ENCODE data around the gene ARHGEF4. TPM values are rescaled to one million over a fixed set of nuclear protein-coding genes. Genes with fewer than 3 reads are reported as not detected.
A peak's percentile ranks its signal among the peaks of the same experiment; 100 is the strongest.

Gene ARHGEF4
- polyA plus RNA-seq, 3 donors = 0.05 TPM; not detected in 2

- peaks cover 0 to under 1% of the 10 kb centered on the region in 2 donors for H3K27me3 ChIP-seq (ENCODE audit: control insufficient read depth in 2 of 2, insufficient read depth in 2 of 2, low read length in 2 of 2)
- peaks cover 0 to 7% (median 3%) of the 10 kb centered on the region in 7 donors for H3K9me3 Mint-ChIP-seq
- WGBS (ENCODE audit: insufficient coverage) = 88% methylated on average over 10 of the region's 16 CpGs
- H3K4me2 ChIP-seq (replicated peaks; ENCODE audit: extremely low read depth, low read length, poor library complexity, severe bottlenecking) = no peak overlapping the region
- H3K79me2 ChIP-seq (ENCODE audit: insufficient read depth, low read length) = no peaks in the 10 kb centered on the region
- intact Hi-C loops (cut with micrococcal nuclease) = no loop called here
- H3K36me3 Mint-ChIP-seq = no peaks in the 10 kb centered on the region
- DNase-seq = no peak
- no peaks in the 10 kb centered on the region for H3K9me3 ChIP-seq (replicated peaks in 1 of 2; ENCODE audit: control insufficient read depth in 1 of 2, insufficient read depth in 1 of 2, low read length in 2 of 2)
- no peaks in the 10 kb centered on the region for H3K4me1 ChIP-seq (ENCODE audit: control insufficient read depth in 1 of 2, insufficient read depth in 2 of 2, low read length in 2 of 2)
- no peaks in the 10 kb centered on the region for H3K4me1 Mint-ChIP-seq
- H4K20me1 ChIP-seq (ENCODE audit: insufficient read depth, low read length) = no peaks in the 10 kb centered on the region
- no peaks in the 10 kb centered on the region for H3K36me3 ChIP-seq (replicated peaks in 1 of 2; ENCODE audit: control insufficient read depth in 1 of 2, insufficient read depth in 2 of 2, low read length in 2 of 2)
- H3K4me3 Mint-ChIP-seq = no peak overlapping the region
- H3K9ac ChIP-seq (ENCODE audit: insufficient read depth, low read length, poor library complexity, severe bottlenecking) = no peak overlapping the region
- H3K27ac ChIP-seq (ENCODE audit: low read depth in 1 of 2, low read length in 2 of 2) = no peak overlapping the region
- H2AFZ ChIP-seq (ENCODE audit: insufficient read depth, low read depth, low read length, poor library complexity, severe bottlenecking) = no peak overlapping the region
- H3K4me3 ChIP-seq (replicated peaks in 1 of 3; ENCODE audit: low read depth in 2 of 3, low read length in 3 of 3) = no peak overlapping the region
- no peak for TF ChIP-seq CTCF (IDR thresholded peaks at IDR 0.05)
- H3K27ac Mint-ChIP-seq = no peak overlapping the region
- peaks cover 6 to 19% (median 9%) of the 10 kb centered on the region in 3 donors for H3K27me3 Mint-ChIP-seq (ENCODE audit: low read depth in 3 of 3)
Observed at GRCh38 chr2:131005216-131005935, 168.7 kb downstream of the ARHGEF4 start.

GRCh38 chr2:131006561-131006960 is 169.8 kb downstream of the ARHGEF4 start:
- no peaks in the 10 kb centered on the region for H3K4me1 ChIP-seq (ENCODE audit: control insufficient read depth in 1 of 2, insufficient read depth in 2 of 2, low read length in 2 of 2)
- H3K27me3 ChIP-seq (ENCODE audit: control insufficient read depth in 2 of 2, insufficient read depth in 2 of 2, low read length in 2 of 2) = peaks cover 4 to 6% of the 10 kb centered on the region in 2 donors
- no peaks in the 10 kb centered on the region for H3K4me1 Mint-ChIP-seq
- DNase-seq = no peak
- peaks cover 0 to 5% (median 3%) of the 10 kb centered on the region in 7 donors for H3K9me3 Mint-ChIP-seq
- no peak overlapping the region for H3K4me2 ChIP-seq (replicated peaks; ENCODE audit: extremely low read depth, low read length, poor library complexity, severe bottlenecking)
- no peak overlapping the region for H3K9ac ChIP-seq (ENCODE audit: insufficient read depth, low read length, poor library complexity, severe bottlenecking)
- no peak for TF ChIP-seq CTCF (IDR thresholded peaks at IDR 0.05)
- H4K20me1 ChIP-seq (ENCODE audit: insufficient read depth, low read length) = no peaks in the 10 kb centered on the region
- WGBS (ENCODE audit: insufficient coverage) = 100% methylated on average over 2 of the region's 2 CpGs
- H3K9me3 ChIP-seq (replicated peaks in 1 of 2; ENCODE audit: control insufficient read depth in 1 of 2, insufficient read depth in 1 of 2, low read length in 2 of 2) = no peaks in the 10 kb centered on the region
- intact Hi-C loops (cut with micrococcal nuclease) = no loop called here
- peaks cover 10 to 20% (median 12%) of the 10 kb centered on the region in 3 donors for H3K27me3 Mint-ChIP-seq (ENCODE audit: low read depth in 3 of 3)
- no peaks in the 10 kb centered on the region for H3K36me3 Mint-ChIP-seq
- H3K36me3 ChIP-seq (replicated peaks in 1 of 2; ENCODE audit: control insufficient read depth in 1 of 2, insufficient read depth in 2 of 2, low read length in 2 of 2) = no peaks in the 10 kb centered on the region
- no peak overlapping the region for H3K27ac ChIP-seq (ENCODE audit: low read depth in 1 of 2, low read length in 2 of 2)
- H3K4me3 Mint-ChIP-seq = no peak overlapping the region
- peak overlapping the region in 1 of 7 donors; percentile 3 for H3K27ac Mint-ChIP-seq
- no peaks in the 10 kb centered on the region for H3K79me2 ChIP-seq (ENCODE audit: insufficient read depth, low read length)
- no peak overlapping the region for H3K4me3 ChIP-seq (replicated peaks in 1 of 3; ENCODE audit: low read depth in 2 of 3, low read length in 3 of 3)
- H2AFZ ChIP-seq (ENCODE audit: insufficient read depth, low read depth, low read length, poor library complexity, severe bottlenecking) = no peak overlapping the region

Data from CD14-positive monocyte (primary cell).